CD14-positive monocyte (primary cell): ENCODE data around the gene CEP112. TPM values are rescaled to one million over a fixed set of nuclear protein-coding genes. Genes with fewer than 3 reads are reported as not detected.

Experiments used
- DNase-seq, 3 donors: peaks; one replicate each; pipeline ENCODE4 v3.0.0-alpha.2; 2011 to 2022
- H2AFZ ChIP-seq: 2 replicates; pipeline ENCODE4 v1.6.0; 2012; ENCODE audit warnings: mild to moderate bottlenecking, low read depth, low read length, inconsistent platforms; ENCODE audit not compliant: insufficient read depth, poor library complexity, severe bottlenecking
- H3K27ac ChIP-seq, 2 donors: 1 replicate in 1 of 2; 2 replicates in 1 of 2; pipeline ENCODE4 v1.5.1; 2012 to 2013; ENCODE audit warnings: low read length in 2 of 2, control low read depth in 1 of 2, inconsistent platforms in 1 of 2, low read depth in 1 of 2, mild to moderate bottlenecking in 1 of 2
- H3K27me3 ChIP-seq, 2 donors: one replicate each; pipeline versions ENCODE4 v1.6.0 to v1.6.1; 2011 to 2013; ENCODE audit warnings: low read length in 2 of 2; ENCODE audit not compliant: control insufficient read depth in 2 of 2, insufficient read depth in 2 of 2
- H3K36me3 ChIP-seq, 2 donors: replicated peaks in 1 of 2; 1 replicate in 1 of 2; 2 replicates in 1 of 2; pipeline versions ENCODE4 v1.5.1 to v1.6.1; 2012 to 2013; ENCODE audit warnings: low read length in 2 of 2, control low read depth in 1 of 2, inconsistent platforms in 1 of 2, mild to moderate bottlenecking in 1 of 2; ENCODE audit not compliant: insufficient read depth in 2 of 2, control insufficient read depth in 1 of 2
- H3K4me1 ChIP-seq, 2 donors: 1 replicate in 1 of 2; 2 replicates in 1 of 2; pipeline versions ENCODE4 v1.5.1 to v1.6.1; 2012 to 2013; ENCODE audit warnings: low read length in 2 of 2, control low read depth in 1 of 2, inconsistent platforms in 1 of 2, mild to moderate bottlenecking in 1 of 2, moderate library complexity in 1 of 2; ENCODE audit not compliant: insufficient read depth in 2 of 2, control insufficient read depth in 1 of 2
- H3K4me2 ChIP-seq: replicated peaks from 2 replicates; pipeline ENCODE3; 2012; ENCODE audit warnings: low read length, moderate library complexity, mild to moderate bottlenecking; ENCODE audit not compliant: poor library complexity, severe bottlenecking; ENCODE audit errors: extremely low read depth
- H3K4me3 ChIP-seq, 3 experiments: fragments of 200-600 bp in 1 of 3; sonication (generic) in 1 of 3; replicated peaks in 1 of 3; 1 replicate in 2 of 3; 2 replicates in 1 of 3; pipeline ENCODE4 v1.5.1; 2011 to 2013; ENCODE audit warnings: low read length in 3 of 3, mild to moderate bottlenecking in 3 of 3, control low read depth in 2 of 3, low read depth in 2 of 3, inconsistent platforms in 1 of 3, moderate library complexity in 1 of 3
- H3K79me2 ChIP-seq: 2 replicates; pipeline ENCODE4 v1.6.0; 2012; ENCODE audit warnings: mild to moderate bottlenecking, control low read depth, inconsistent platforms, low read length, moderate library complexity; ENCODE audit not compliant: insufficient read depth
- H3K9ac ChIP-seq: 2 replicates; pipeline ENCODE4 v1.6.0; 2017; ENCODE audit warnings: low read length, mild to moderate bottlenecking; ENCODE audit not compliant: insufficient read depth, poor library complexity, severe bottlenecking
- H3K9me3 ChIP-seq, 2 donors: replicated peaks in 1 of 2; 1 replicate in 1 of 2; 2 replicates in 1 of 2; pipeline versions ENCODE4 v1.5.1 to v1.6.1; 2012 to 2013; ENCODE audit warnings: low read length in 2 of 2, control low read depth in 1 of 2; ENCODE audit not compliant: control insufficient read depth in 1 of 2, insufficient read depth in 1 of 2
- H4K20me1 ChIP-seq: 2 replicates; pipeline ENCODE4 v1.6.0; 2012; ENCODE audit warnings: mild to moderate bottlenecking, low read length, control low read depth, moderate library complexity; ENCODE audit not compliant: insufficient read depth
- H3K27ac Mint-ChIP-seq, 7 donors: one replicate each; pipeline ENCODE4 v1.8.0; 2020; ENCODE audit warnings: mild to moderate bottlenecking in 7 of 7, mixed read lengths in 7 of 7, moderate library complexity in 6 of 7, inconsistent platforms in 2 of 7
- H3K27me3 Mint-ChIP-seq, 3 donors: one replicate each; pipeline ENCODE4 v1.8.0; 2021 to 2022; ENCODE audit warnings: low read depth in 3 of 3, mild to moderate bottlenecking in 3 of 3, mixed read lengths in 3 of 3, moderate library complexity in 3 of 3, inconsistent platforms in 1 of 3
- H3K36me3 Mint-ChIP-seq, 2 donors: one replicate each; pipeline ENCODE4 v1.8.0; 2020; ENCODE audit warnings: mixed read lengths in 2 of 2, inconsistent platforms in 1 of 2, mild to moderate bottlenecking in 1 of 2
- H3K4me1 Mint-ChIP-seq: one replicate; pipeline ENCODE4 v1.8.0; 2020; ENCODE audit warnings: mild to moderate bottlenecking, mixed read lengths
- H3K4me3 Mint-ChIP-seq, 2 donors: one replicate each; pipeline ENCODE4 v1.8.0; 2020; ENCODE audit warnings: mild to moderate bottlenecking in 2 of 2, mixed read lengths in 2 of 2, moderate library complexity in 1 of 2
- H3K9me3 Mint-ChIP-seq, 7 donors: one replicate each; pipeline ENCODE4 v1.8.0; 2020 to 2022; ENCODE audit warnings: mixed read lengths in 7 of 7, mild to moderate bottlenecking in 6 of 7, moderate library complexity in 6 of 7, inconsistent platforms in 2 of 7
- WGBS: methylation state at CpG from one replicate; pipeline ENCODE4 v1.1.5; 2013; ENCODE audit warnings: missing lambda C conversion rate; ENCODE audit not compliant: insufficient coverage; 5-methylcytosine and 5-hydroxymethylcytosine counted together
- intact Hi-C, 2 donors: fragments of 100-400 bp; cut with micrococcal nuclease; formaldehyde crosslinking; loops; one replicate each; pipeline versions ENCODE4 v1.15.0 to v1.15.1; 2023
- polyA plus RNA-seq, 3 donors: library from polyadenylated mRNA; depleted of rRNA in 1 of 3; unstranded in 2 of 3; stranded (reverse) in 1 of 3; fragments of 300-500 nt in 2 of 3; fragments of >200 nt in 1 of 3; fragmentation: Illumina TruSeq in 2 of 3; gene quantifications; 1 replicate in 2 of 3; 2 replicates in 1 of 3; pipeline ENCODE4 v1.2.3, GENCODE V29; 2012 to 2021
- TF ChIP-seq, protein P1 (sequence below): fragments of 200-600 bp; IDR thresholded peaks from one replicate; pipeline ENCODE4 v1.8.0; 2022; ENCODE audit warnings: antibody characterized with exemption, mild to moderate bottlenecking

CEP112 gene
- polyA plus RNA-seq, 3 donors, result 0.10 TPM; not detected in 2

DNA sequence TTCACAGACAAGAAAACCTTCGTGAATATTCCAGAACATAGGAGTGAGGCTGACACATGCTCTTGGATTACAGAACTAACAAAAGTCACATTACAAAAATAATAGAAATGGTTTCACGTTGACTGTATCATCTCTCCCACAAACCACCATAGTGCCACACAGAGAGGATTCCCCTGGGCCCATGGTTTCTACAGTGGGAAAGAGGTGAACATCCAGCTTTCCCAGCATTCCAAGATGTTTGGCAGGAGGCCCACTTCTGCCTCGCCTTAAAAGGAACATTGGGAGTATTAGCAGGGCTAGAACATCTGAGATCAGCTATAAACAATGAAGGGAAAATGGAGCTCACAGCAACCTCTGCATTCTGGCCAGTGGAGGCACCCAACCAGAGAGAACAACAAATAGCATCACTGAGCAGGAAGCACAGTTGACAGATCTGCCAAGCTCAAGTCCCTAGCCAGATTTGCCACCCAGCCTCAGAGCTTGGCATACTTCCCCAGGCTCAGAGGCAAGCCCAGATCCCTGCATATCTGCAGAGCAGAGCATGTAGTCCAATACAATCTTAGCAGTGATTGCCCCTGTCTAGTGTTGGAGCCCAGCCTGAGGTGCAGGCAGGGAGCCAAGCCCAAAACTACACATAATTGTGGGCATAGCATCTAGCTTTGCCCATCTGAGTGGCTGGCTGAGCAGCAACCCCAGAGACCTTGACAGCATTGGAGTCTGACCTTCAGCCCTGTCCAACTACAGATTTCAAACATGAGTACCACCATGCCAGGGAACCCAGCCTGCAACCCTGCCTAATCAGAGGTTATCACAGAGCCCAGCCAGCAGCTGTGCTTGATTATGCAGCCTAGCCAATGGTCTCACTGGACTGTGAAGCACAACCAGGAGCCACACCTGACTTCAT is 260.4 kb downstream of the CEP112 start:
- WGBS, result no CpG with 5 or more reads among the region's 3 CpGs
- peaks cover 0 to 4% (median 0%) of the 10 kb centered on the region in 3 donors for H3K27me3 Mint-ChIP-seq
- Histone ChIP-seq H3K36me3 (no peaks in the 10 kb centered on the region), H3K4me1 (no peaks in the 10 kb centered on the region), H3K79me2 (no peaks in the 10 kb centered on the region), H2AFZ (no peak overlapping the region), H3K4me2 (no peak overlapping the region), H3K4me3 (no peak overlapping the region), H3K9ac (no peak overlapping the region), H4K20me1 (no peaks in the 10 kb centered on the region), H3K27me3 (no peaks in the 10 kb centered on the region), H3K9me3 (peaks cover 0 to 17% of the 10 kb centered on the region in 2 donors), H3K27ac (no peak overlapping the region)
- no peak overlapping the region for H3K4me3 Mint-ChIP-seq
- H3K9me3 Mint-ChIP-seq, result peaks cover 2 to 18% (median 13%) of the 10 kb centered on the region in 7 donors
- H3K4me1 Mint-ChIP-seq, result no peaks in the 10 kb centered on the region
- H3K36me3 Mint-ChIP-seq, result no peaks in the 10 kb centered on the region
- DNase-seq, result no peak
- no peak overlapping the region for H3K27ac Mint-ChIP-seq
- intact Hi-C loops, result no loop called here
- TF ChIP-seq, protein P1, sequence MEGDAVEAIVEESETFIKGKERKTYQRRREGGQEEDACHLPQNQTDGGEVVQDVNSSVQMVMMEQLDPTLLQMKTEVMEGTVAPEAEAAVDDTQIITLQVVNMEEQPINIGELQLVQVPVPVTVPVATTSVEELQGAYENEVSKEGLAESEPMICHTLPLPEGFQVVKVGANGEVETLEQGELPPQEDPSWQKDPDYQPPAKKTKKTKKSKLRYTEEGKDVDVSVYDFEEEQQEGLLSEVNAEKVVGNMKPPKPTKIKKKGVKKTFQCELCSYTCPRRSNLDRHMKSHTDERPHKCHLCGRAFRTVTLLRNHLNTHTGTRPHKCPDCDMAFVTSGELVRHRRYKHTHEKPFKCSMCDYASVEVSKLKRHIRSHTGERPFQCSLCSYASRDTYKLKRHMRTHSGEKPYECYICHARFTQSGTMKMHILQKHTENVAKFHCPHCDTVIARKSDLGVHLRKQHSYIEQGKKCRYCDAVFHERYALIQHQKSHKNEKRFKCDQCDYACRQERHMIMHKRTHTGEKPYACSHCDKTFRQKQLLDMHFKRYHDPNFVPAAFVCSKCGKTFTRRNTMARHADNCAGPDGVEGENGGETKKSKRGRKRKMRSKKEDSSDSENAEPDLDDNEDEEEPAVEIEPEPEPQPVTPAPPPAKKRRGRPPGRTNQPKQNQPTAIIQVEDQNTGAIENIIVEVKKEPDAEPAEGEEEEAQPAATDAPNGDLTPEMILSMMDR, result no peak

DNA sequence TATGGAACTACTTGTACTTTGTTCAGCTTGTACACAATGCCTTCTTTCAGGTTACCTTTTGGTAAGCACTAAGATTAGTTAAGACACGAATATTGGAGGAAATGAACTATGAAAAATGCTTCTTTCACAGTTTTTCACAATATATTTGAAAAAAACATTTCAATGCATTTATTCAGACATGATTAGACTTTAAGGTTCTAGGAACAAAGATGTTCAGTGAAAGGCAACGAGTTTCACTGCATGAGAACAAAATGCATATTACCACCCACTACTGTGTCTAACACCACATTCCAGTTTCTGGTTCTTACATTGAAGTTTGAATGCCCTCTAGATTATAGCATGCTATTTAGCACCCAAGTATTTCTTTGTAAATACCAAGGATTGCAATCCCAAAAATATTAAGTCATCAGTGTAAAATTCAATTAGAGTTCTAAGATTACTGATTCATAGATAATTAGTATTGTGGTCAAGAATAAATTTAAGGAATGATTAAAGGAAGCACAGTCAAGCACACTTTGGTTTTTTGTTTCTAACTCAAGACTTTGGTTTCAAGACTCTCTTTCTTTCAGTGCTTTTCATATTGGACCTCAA is 261.7 kb downstream of the CEP112 start:
- Histone ChIP-seq H3K79me2 (no peaks in the 10 kb centered on the region), H3K9me3 (peaks cover 0 to 21% of the 10 kb centered on the region in 2 donors), H3K4me3 (no peak overlapping the region), H3K27me3 (no peaks in the 10 kb centered on the region), H3K9ac (no peak overlapping the region), H2AFZ (no peak overlapping the region), H3K27ac (no peak overlapping the region), H3K4me1 (no peaks in the 10 kb centered on the region), H4K20me1 (no peaks in the 10 kb centered on the region), H3K36me3 (no peaks in the 10 kb centered on the region), H3K4me2 (no peak overlapping the region)
- 100% methylated on average over 1 of the region's 2 CpGs for WGBS
- TF ChIP-seq, protein P1, result no peak
- Mint-ChIP-seq H3K4me1 (no peaks in the 10 kb centered on the region), H3K4me3 (no peak overlapping the region), H3K36me3 (no peaks in the 10 kb centered on the region), H3K27ac (no peak overlapping the region), H3K27me3 (peaks cover 0 to 4% (median 0%) of the 10 kb centered on the region in 3 donors), H3K9me3 (peaks cover 2 to 21% (median 15%) of the 10 kb centered on the region in 7 donors)
- no peak for DNase-seq
- intact Hi-C loops, result no loop called here
